Panc1 (cell line): ENCODE measurements around the gene FNDC11. TPM values are rescaled to one million over a fixed set of nuclear protein-coding genes. Genes with fewer than 3 reads are reported as not detected.

Experiments used
- total RNA-seq: library from RNA; stranded (reverse); gene quantifications from one replicate; pipeline ENCODE4 v1.2.1, GENCODE V29; 2021; ENCODE audit not compliant: unreplicated experiment

FNDC11 gene
- total RNA-seq, 1 experiment from 2014 or later: 1.3 TPM

Other genes with a start within 250 kb of the FNDC11 start
- gene CHRNA4, start 192.8 kb upstream of the FNDC11 start, total RNA-seq: 2.4 TPM
- gene KCNQ2, start 81.5 kb upstream of the FNDC11 start, total RNA-seq: 19.4 TPM
- gene EEF1A2, start 55.1 kb upstream of the FNDC11 start, total RNA-seq: 178 TPM
- 241 TPM for gene PPDPF, start 33.4 kb upstream of the FNDC11 start, total RNA-seq
- 6.5 TPM for gene PTK6, start 16.8 kb upstream of the FNDC11 start, total RNA-seq
- not detected for gene SRMS, start 6.4 kb upstream of the FNDC11 start, total RNA-seq
- gene HELZ2, start 20.1 kb downstream of the FNDC11 start, total RNA-seq: 41.5 TPM
- 13.1 TPM for gene GMEB2, start 72.9 kb downstream of the FNDC11 start, total RNA-seq
- gene STMN3, start 99.3 kb downstream of the FNDC11 start, total RNA-seq: 42.7 TPM
- gene RTEL1, start 104.2 kb downstream of the FNDC11 start, total RNA-seq: 26.1 TPM
- gene TNFRSF6B, start 142.5 kb downstream of the FNDC11 start, total RNA-seq: not detected
- gene ARFRP1, start 153.8 kb downstream of the FNDC11 start, total RNA-seq: 57.9 TPM
- gene ZGPAT, start 153.9 kb downstream of the FNDC11 start, total RNA-seq: 35.8 TPM
- gene LIME1, start 182.5 kb downstream of the FNDC11 start, total RNA-seq: 15.2 TPM
- gene SLC2A4RG, start 185.6 kb downstream of the FNDC11 start, total RNA-seq: 166 TPM